HG03064 (cell line): Measurements from ENCODE around the gene RPS6KA1.

ENCODE experiments used
- ATAC-seq: cut with Tn5 transposase; IDR thresholded peaks from one replicate; pipeline ENCODE4 v1.9.1; 2021; ENCODE audit warnings: low read depth; ENCODE audit not compliant: unreplicated experiment

RPS6KA1 gene

GRCh38 chr1:26552720-26553119 is 23.2 kb downstream of the RPS6KA1 start:
- ATAC-seq: no peak

- ATAC-seq: no peak
These were observed 24.6 kb downstream of the RPS6KA1 start for GRCh38 chr1:26553942-26554682.

- no peak for ATAC-seq
These were observed 25.2 kb downstream of the RPS6KA1 start for GRCh38 chr1:26554781-26555180.

GRCh38 chr1:26555550-26555981 is 26.0 kb downstream of the RPS6KA1 start:
- ATAC-seq: no peak

GRCh38 chr1:26556111-26556510 is 26.6 kb downstream of the RPS6KA1 start:
- no peak for ATAC-seq

GRCh38 chr1:26557008-26557407 is 27.4 kb downstream of the RPS6KA1 start:
- ATAC-seq: no peak

GRCh38 chr1:26558685-26559048 is 29.1 kb downstream of the RPS6KA1 start:
- no peak for ATAC-seq

- no peak for ATAC-seq
These were observed 30.8 kb downstream of the RPS6KA1 start for GRCh38 chr1:26560403-26560780.

GRCh38 chr1:26570287-26570686 is 40.7 kb downstream of the RPS6KA1 start:
- ATAC-seq: no peak

- ATAC-seq: no peak
These were observed 41.8 kb downstream of the RPS6KA1 start for GRCh38 chr1:26571381-26571780.

GRCh38 chr1:26574018-26574417 is 44.5 kb downstream of the RPS6KA1 start:
- no peak for ATAC-seq

GRCh38 chr1:26574719-26575251 is 45.2 kb downstream of the RPS6KA1 start:
- ATAC-seq: no peak

GRCh38 chr1:26575348-26575747 is 45.8 kb downstream of the RPS6KA1 start:
- no peak for ATAC-seq

GRCh38 chr1:26578167-26578566 is 48.6 kb downstream of the RPS6KA1 start:
- ATAC-seq: no peak

GRCh38 chr1:26579681-26580111 is 50.1 kb downstream of the RPS6KA1 start:
- ATAC-seq: no peak

GRCh38 chr1:26580116-26580515 is 50.6 kb downstream of the RPS6KA1 start:
- no peak for ATAC-seq

- no peak for ATAC-seq
These were observed 51.7 kb downstream of the RPS6KA1 start for GRCh38 chr1:26581287-26581651.

GRCh38 chr1:26582053-26582835 is 52.7 kb downstream of the RPS6KA1 start:
- no peak for ATAC-seq

- no peak for ATAC-seq
These were observed 53.4 kb downstream of the RPS6KA1 start for GRCh38 chr1:26582836-26583460.

GRCh38 chr1:26583646-26584485 is 54.3 kb downstream of the RPS6KA1 start:
- ATAC-seq: no peak
